T-helper 9 cell (primary cell): ENCODE data around the gene MORN1.

Source experiments
- DNase-seq: peaks from one replicate; pipeline ENCODE4 v3.0.0-alpha.2; 2020

MORN1 gene

GRCh38 chr1:2404142-2404889, 13.0 kb upstream of the MORN1 start:
- no peak for DNase-seq

GRCh38 chr1:2403273-2403672, 11.9 kb upstream of the MORN1 start:
- DNase-seq = no peak

- DNase-seq = no peak
Observed at GRCh38 chr1:2402420-2402819, 11.1 kb upstream of the MORN1 start.

GRCh38 chr1:2400950-2401649, 9.7 kb upstream of the MORN1 start:
- no peak for DNase-seq

GRCh38 chr1:2400576-2400909, 9.2 kb upstream of the MORN1 start:
- DNase-seq = no peak

- DNase-seq = no peak
Observed at GRCh38 chr1:2399890-2400575, 8.7 kb upstream of the MORN1 start.

GRCh38 chr1:2398871-2399270, 7.5 kb upstream of the MORN1 start:
- DNase-seq = no peak

GRCh38 chr1:2397007-2397679, 5.8 kb upstream of the MORN1 start:
- no peak for DNase-seq

- no peak for DNase-seq
Observed at GRCh38 chr1:2396476-2396875, 5.1 kb upstream of the MORN1 start.

- no peak for DNase-seq
Observed at GRCh38 chr1:2396059-2396458, 4.7 kb upstream of the MORN1 start.

GRCh38 chr1:2395245-2395644, 3.9 kb upstream of the MORN1 start:
- DNase-seq = no peak

GRCh38 chr1:2394761-2395160, 3.4 kb upstream of the MORN1 start:
- no peak for DNase-seq

GRCh38 chr1:2394220-2394619, 2.9 kb upstream of the MORN1 start:
- DNase-seq = no peak

GRCh38 chr1:2393471-2393877, 2.1 kb upstream of the MORN1 start:
- no peak for DNase-seq

GRCh38 chr1:2392686-2393085, 1.3 kb upstream of the MORN1 start:
- DNase-seq = no peak

GRCh38 chr1:2391931-2392509, 666 bp upstream of the MORN1 start:
- no peak for DNase-seq

- no peak for DNase-seq
Observed at GRCh38 chr1:2389644-2390043, 1.7 kb downstream of the MORN1 start.

- no peak for DNase-seq
Observed at GRCh38 chr1:2388004-2388913, 3.1 kb downstream of the MORN1 start.

GRCh38 chr1:2386636-2387611, 4.4 kb downstream of the MORN1 start:
- DNase-seq = no peak

- DNase-seq = no peak
Observed at GRCh38 chr1:2385606-2386280, 5.6 kb downstream of the MORN1 start.
